Esophagus muscularis mucosa (tissue), 4 donors: ENCODE data around the gene SLCO3A1. TPM values are rescaled to one million over a fixed set of nuclear protein-coding genes. Genes with fewer than 3 reads are reported as not detected.
"Not testable (repeated sequence)": the region's sequence is repeated elsewhere in the genome, so short reads cannot be mapped to it uniquely, and the experiment has no call there.

Source experiments
- DNase-seq: peaks from one replicate; pipeline ENCODE4 v3.0.0-alpha.2; 2017; ENCODE audit errors: extremely low spot score
- H3K27ac ChIP-seq, 4 donors: fragments of 200-600 bp; sonication (generic); replicated peaks in 1 of 4; 1 replicate in 3 of 4; 2 replicates in 1 of 4; pipeline ENCODE4 v1.5.1; 2016 to 2019; ENCODE audit warnings: mild to moderate bottlenecking in 1 of 4
- H3K27me3 ChIP-seq, 4 donors: fragments of 200-600 bp; sonication (generic); one replicate each; pipeline versions ENCODE4 v1.5.1 to v1.6.0; 2016 to 2019
- H3K36me3 ChIP-seq, 4 donors: fragments of 200-600 bp; sonication (generic); one replicate each; pipeline ENCODE4 v1.5.1; 2016 to 2019
- H3K4me1 ChIP-seq, 4 donors: fragments of 200-600 bp; sonication (generic); one replicate each; pipeline ENCODE4 v1.5.1; 2016 to 2019
- H3K4me3 ChIP-seq, 4 donors: fragments of 200-600 bp; sonication (generic); 1 replicate in 2 of 4; 2 replicates in 2 of 4; pipeline ENCODE4 v1.5.1; 2016 to 2019; ENCODE audit warnings: mild to moderate bottlenecking in 4 of 4, moderate library complexity in 1 of 4
- H3K9me3 ChIP-seq, 4 donors: fragments of 200-600 bp; sonication (generic); 1 replicate in 3 of 4; 2 replicates in 1 of 4; pipeline ENCODE4 v1.5.1; 2016 to 2019
- CTCF ChIP-seq, 3 experiments: fragments of 200-600 bp in 2 of 3; fragments of 450-650 bp in 1 of 3; sonication (generic) in 2 of 3; IDR thresholded peaks; one replicate each; pipeline ENCODE4 v1.5.1; 2017 to 2019; ENCODE audit warnings: antibody characterized with exemption in 3 of 3, mild to moderate bottlenecking in 2 of 3, moderate library complexity in 1 of 3
- EP300 ChIP-seq: sonication (generic); formaldehyde crosslinking; IDR thresholded peaks from one replicate; pipeline ENCODE4 v1.6.1; 2017; ENCODE audit warnings: antibody characterized with exemption
- POLR2A ChIP-seq: fragments of 450-650 bp; IDR thresholded peaks from one replicate; pipeline ENCODE4 v1.6.1; 2017; ENCODE audit warnings: antibody characterized with exemption, moderate library complexity, mild to moderate bottlenecking, low read depth
- POLR2AphosphoS5 ChIP-seq, 2 donors: sonication (generic); formaldehyde crosslinking; IDR thresholded peaks; one replicate each; pipeline ENCODE4 v1.6.1; 2017; ENCODE audit warnings: antibody characterized with exemption in 2 of 2
- WGBS: methylation state at CpG from one replicate; pipeline ENCODE4 v1.1.5; 2018; 5-methylcytosine and 5-hydroxymethylcytosine counted together
- intact Hi-C: fragments of 100-400 bp; cut with DNase I; formaldehyde crosslinking; loops from one replicate; pipeline ENCODE4 v1.15.1; 2023
- total RNA-seq, 4 donors: library from RNA; depleted of rRNA; stranded (reverse); fragments of >200 nt; gene quantifications; one replicate each; pipeline versions ENCODE4 v1.1.0 to v1.2.1, GENCODE V29; 2016

Gene SLCO3A1
- total RNA-seq, 4 donors from 2014 or later = 5.6 to 17.5 (median 12.3) TPM

GRCh38 chr15:92061511-92062195, 208.1 kb downstream of the SLCO3A1 start:
- no peaks in the 10 kb centered on the region for H3K36me3 ChIP-seq
- no peak for DNase-seq
- no peak overlapping the region for H3K4me3 ChIP-seq
- no peaks in the 10 kb centered on the region for H3K9me3 ChIP-seq
- TF ChIP-seq POLR2AphosphoS5 (IDR thresholded peaks at IDR 0.05) = no peak
- TF ChIP-seq CTCF (IDR thresholded peaks at IDR 0.05) = no peak
- no peak for TF ChIP-seq POLR2A
- H3K27me3 ChIP-seq = no peaks in the 10 kb centered on the region
- WGBS = 100% methylated on average over 1 of the region's 7 CpGs
- H3K4me1 ChIP-seq = peaks cover 7 to 9% (median 8%) of the 10 kb centered on the region in 4 donors
- intact Hi-C loops = no loop called here
- H3K27ac ChIP-seq = no peak overlapping the region

GRCh38 chr15:92062505-92062904, 209.0 kb downstream of the SLCO3A1 start:
- Histone ChIP-seq H3K4me3 (no peak overlapping the region), H3K27ac (no peak overlapping the region), H3K36me3 (no peaks in the 10 kb centered on the region), H3K9me3 (no peaks in the 10 kb centered on the region), H3K27me3 (no peaks in the 10 kb centered on the region), H3K4me1 (peaks cover 7 to 9% (median 8%) of the 10 kb centered on the region in 4 donors)
- intact Hi-C loops = no loop called here
- WGBS = 82% methylated on average over 3 of the region's 5 CpGs
- TF ChIP-seq CTCF (IDR thresholded peaks at IDR 0.05) = no peak
- no peak for TF ChIP-seq EP300
- TF ChIP-seq POLR2A = no peak
- no peak for TF ChIP-seq POLR2AphosphoS5 (IDR thresholded peaks at IDR 0.05)
- no peak for DNase-seq

GRCh38 chr15:92068121-92068520, 214.6 kb downstream of the SLCO3A1 start:
- no peaks in the 10 kb centered on the region for H3K36me3 ChIP-seq
- no peak overlapping the region for H3K4me3 ChIP-seq
- H3K27ac ChIP-seq = no peak overlapping the region
- H3K27me3 ChIP-seq = no peaks in the 10 kb centered on the region
- H3K4me1 ChIP-seq = peaks cover 8 to 34% (median 23%) of the 10 kb centered on the region in 4 donors
- no peak for TF ChIP-seq POLR2A
- H3K9me3 ChIP-seq = no peaks in the 10 kb centered on the region
- WGBS = 65% methylated on average over 7 of the region's 7 CpGs
- no peak for DNase-seq
- intact Hi-C loops = no loop called here

DNA sequence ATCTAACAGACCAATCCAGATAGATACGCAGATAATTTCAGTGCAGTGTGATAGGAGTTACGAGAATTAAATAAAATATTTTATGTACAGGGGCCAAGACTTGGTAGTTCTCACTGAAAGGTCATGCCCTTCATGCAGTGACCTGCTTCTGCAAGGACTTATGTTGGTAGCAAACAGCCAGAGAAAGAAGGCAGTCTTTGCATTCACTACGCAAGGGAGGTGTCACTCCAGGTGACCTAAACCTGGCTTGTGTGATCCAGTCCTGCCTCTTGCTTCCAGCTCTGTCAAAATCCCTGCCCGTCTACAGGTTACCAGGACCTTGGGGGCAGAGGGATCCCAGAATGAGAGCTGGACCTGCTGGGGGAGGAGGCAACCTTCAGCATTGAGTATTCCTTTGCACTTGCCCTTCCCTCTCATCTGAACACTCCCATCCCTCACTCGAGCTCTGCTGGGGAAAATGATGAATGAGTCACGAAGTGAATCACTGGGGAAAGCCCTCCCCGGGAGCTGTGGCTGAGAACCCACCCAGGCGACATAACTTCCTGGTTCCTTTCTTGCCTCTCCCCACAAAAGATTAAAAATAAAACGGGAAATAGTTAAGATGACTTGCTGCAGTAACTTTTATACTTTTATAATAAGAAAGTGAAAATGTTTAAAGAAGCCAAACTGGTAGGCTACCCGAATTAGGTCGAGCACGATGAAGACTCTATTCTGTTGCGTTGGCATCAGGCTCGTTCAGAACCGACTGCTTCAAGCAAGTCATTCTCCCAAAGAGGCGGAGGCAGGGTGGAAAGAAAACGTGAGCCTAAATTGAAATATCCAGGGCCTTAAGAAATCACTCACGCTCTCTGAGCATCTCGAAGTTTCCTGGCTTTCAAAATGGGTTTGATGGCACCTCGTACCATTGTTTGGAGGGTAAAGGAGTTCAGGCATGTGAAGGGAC, 216.1 kb downstream of the SLCO3A1 start:
- peak overlapping the region; percentile 4 to 40 (median 23) for H3K4me3 ChIP-seq

DNA sequence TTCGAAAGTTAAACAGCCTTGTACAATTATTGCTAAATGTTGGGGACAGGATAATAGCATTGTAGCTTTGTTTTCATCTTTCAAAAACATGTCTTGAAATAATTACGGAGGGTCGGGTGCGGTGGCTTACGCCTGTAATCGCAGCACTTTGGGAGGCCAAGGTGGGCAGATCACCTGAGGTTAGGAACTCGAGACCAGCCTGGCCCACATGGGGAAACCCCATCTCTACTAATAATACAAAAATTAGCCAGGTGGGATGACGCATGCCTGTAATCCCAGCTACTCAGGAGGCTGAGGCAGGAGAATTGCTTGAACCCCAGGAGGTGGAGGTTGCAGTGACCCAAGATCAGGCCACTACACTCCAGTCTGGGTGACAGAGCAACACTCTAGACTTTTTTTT, 216.7 kb downstream of the SLCO3A1 start:
- H3K27me3 ChIP-seq, H3K36me3 ChIP-seq, DNase-seq, intact Hi-C loops, H3K9me3 ChIP-seq: not testable (repeated sequence)
- peak overlapping the region in 3 of 4 donors; percentile 0 to 60 (median 48) for H3K27ac ChIP-seq
- 97% methylated on average over 8 of the region's 8 CpGs for WGBS
- H3K4me3 ChIP-seq = peak overlapping the region; percentile 4 to 40 (median 23)
- peaks cover 29 to 49% (median 42%) of the 10 kb centered on the region in 4 donors for H3K4me1 ChIP-seq

More for the DNA sequence above, 216.1 kb downstream of the SLCO3A1 start:
- WGBS = 45% methylated on average over 20 of the region's 20 CpGs
- TF ChIP-seq CTCF (IDR thresholded peaks at IDR 0.05) (no peak), POLR2AphosphoS5 (IDR thresholded peaks at IDR 0.05) (peak in 1 of 2 donors; percentile 35), EP300 (no peak), POLR2A (no peak)
- no peak for DNase-seq
- peak overlapping the region in 3 of 4 donors; percentile 0 to 60 (median 48) for H3K27ac ChIP-seq
- no peaks in the 10 kb centered on the region for H3K36me3 ChIP-seq
- no peaks in the 10 kb centered on the region for H3K27me3 ChIP-seq
- peaks cover 22 to 43% (median 36%) of the 10 kb centered on the region in 4 donors for H3K4me1 ChIP-seq
- intact Hi-C loops = no loop called here
- no peaks in the 10 kb centered on the region for H3K9me3 ChIP-seq
